ENCODE measurements around the gene JPH3. TPM values are rescaled to one million over a fixed set of nuclear protein-coding genes. Genes with fewer than 3 reads are reported as not detected.

JPH3 gene
- polyA plus RNA-seq, 1 experiment, result 0.02 TPM

- POLR2A ChIA-PET, result interaction anchor here (0.6 kb wide), 1 partner anchor 39 kb away, joined by 3 read pairs; no protein-coding TSS in a partner anchor
- peaks cover 46% of the 10 kb centered on the region for H3K27me3 ChIP-seq (ENCODE audit: control insufficient read depth, insufficient read depth, low read length)
- peaks cover 5% of the 10 kb centered on the region for H3K9me3 ChIP-seq (ENCODE audit: control insufficient read depth, insufficient read depth, low read length)
- CTCF ChIA-PET, result interaction anchor here (0.6 kb wide), 1 partner anchor 333 kb away, joined by 3 read pairs; no protein-coding TSS in a partner anchor
- H3K4me3 ChIP-seq (ENCODE audit: low read depth, low read length), result no peak overlapping the region
- TF ChIP-seq CTCF (IDR thresholded peaks at IDR 0.05; ENCODE audit: low read depth, low read length), result no peak
- H3K27ac ChIP-seq (ENCODE audit: low read depth, low read length), result no peak overlapping the region
- no peak for DNase-seq (ENCODE audit: low read depth, low spot score)
Observed at GRCh38 chr16:87595712-87596111, 6.6 kb upstream of the JPH3 start.

GRCh38 chr16:87597324-87597830 lies 4.9 kb upstream of the JPH3 start:
- Histone ChIP-seq H3K27ac (ENCODE audit: low read depth, low read length) (no peak overlapping the region), H3K27me3 (ENCODE audit: control insufficient read depth, insufficient read depth, low read length) (peaks cover 53% of the 10 kb centered on the region), H3K9me3 (ENCODE audit: control insufficient read depth, insufficient read depth, low read length) (peaks cover 5% of the 10 kb centered on the region), H3K4me3 (ENCODE audit: low read depth, low read length) (no peak overlapping the region)
- no peak for DNase-seq (ENCODE audit: low read depth, low spot score)
- no peak for TF ChIP-seq CTCF (IDR thresholded peaks at IDR 0.05; ENCODE audit: low read depth, low read length)
- ChIA-PET CTCF (no interaction called here), POLR2A (no interaction called here)

GRCh38 chr16:87598431-87598830 lies 3.9 kb upstream of the JPH3 start:
- peaks cover 61% of the 10 kb centered on the region for H3K27me3 ChIP-seq (ENCODE audit: control insufficient read depth, insufficient read depth, low read length)
- no peak overlapping the region for H3K27ac ChIP-seq (ENCODE audit: low read depth, low read length)
- ChIA-PET CTCF (no interaction called here), POLR2A (no interaction called here)
- H3K4me3 ChIP-seq (ENCODE audit: low read depth, low read length), result no peak overlapping the region
- TF ChIP-seq CTCF (IDR thresholded peaks at IDR 0.05; ENCODE audit: low read depth, low read length), result no peak
- H3K9me3 ChIP-seq (ENCODE audit: control insufficient read depth, insufficient read depth, low read length), result peaks cover 5% of the 10 kb centered on the region
- no peak for DNase-seq (ENCODE audit: low read depth, low spot score)

GRCh38 chr16:87600246-87600645 lies 2.1 kb upstream of the JPH3 start:
- Histone ChIP-seq H3K4me3 (ENCODE audit: low read depth, low read length) (no peak overlapping the region), H3K9me3 (ENCODE audit: control insufficient read depth, insufficient read depth, low read length) (peaks cover 7% of the 10 kb centered on the region), H3K27me3 (ENCODE audit: control insufficient read depth, insufficient read depth, low read length) (peaks cover 67% of the 10 kb centered on the region), H3K27ac (ENCODE audit: low read depth, low read length) (no peak overlapping the region)
- POLR2A ChIA-PET, result no interaction called here
- DNase-seq (ENCODE audit: low read depth, low spot score), result no peak
- TF ChIP-seq CTCF (IDR thresholded peaks at IDR 0.05; ENCODE audit: low read depth, low read length), result no peak
- CTCF ChIA-PET, result interaction anchor here (1.0 kb wide), 2 partner anchors 12 to 36 kb away, joined by 3 read pairs; no protein-coding TSS in a partner anchor

- no peak for TF ChIP-seq CTCF (IDR thresholded peaks at IDR 0.05; ENCODE audit: low read depth, low read length)
- DNase-seq (ENCODE audit: low read depth, low spot score), result no peak
- peaks cover 68% of the 10 kb centered on the region for H3K27me3 ChIP-seq (ENCODE audit: control insufficient read depth, insufficient read depth, low read length)
- POLR2A ChIA-PET, result no interaction called here
- peaks cover 7% of the 10 kb centered on the region for H3K9me3 ChIP-seq (ENCODE audit: control insufficient read depth, insufficient read depth, low read length)
- no peak overlapping the region for H3K4me3 ChIP-seq (ENCODE audit: low read depth, low read length)
- H3K27ac ChIP-seq (ENCODE audit: low read depth, low read length), result no peak overlapping the region
- CTCF ChIA-PET, result no interaction called here
Observed at GRCh38 chr16:87601401-87601981, 817 bp upstream of the JPH3 start.
